ENCODE measurements around the gene C11orf98.
"Not testable (repeated sequence)": the region's sequence is repeated elsewhere in the genome, so short reads cannot be mapped to it uniquely, and the experiment has no call there.

Gene C11orf98

DNA sequence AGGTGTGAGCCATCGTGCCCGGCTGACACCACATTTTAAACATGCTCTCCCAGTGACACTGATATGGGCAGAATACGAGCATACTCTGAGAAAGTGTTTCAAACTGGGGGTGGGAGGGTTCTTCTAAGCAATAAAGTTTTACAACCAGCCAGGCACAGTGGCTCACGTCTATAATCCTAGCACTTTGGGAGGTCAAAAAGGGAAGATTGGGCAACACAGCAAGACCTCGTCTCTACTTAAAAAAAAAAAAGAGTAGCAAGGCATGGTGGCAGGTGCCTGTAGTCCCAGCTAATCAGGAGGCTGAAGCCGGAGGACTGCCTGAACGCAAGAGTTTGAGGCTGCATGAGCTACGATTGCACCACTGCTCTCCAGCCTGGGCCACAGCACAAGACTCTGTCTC, 20.8 kb downstream of the C11orf98 start:
- DNase-seq (ENCODE audit: low read depth), result no peak
- TF ChIP-seq, protein P1, sequence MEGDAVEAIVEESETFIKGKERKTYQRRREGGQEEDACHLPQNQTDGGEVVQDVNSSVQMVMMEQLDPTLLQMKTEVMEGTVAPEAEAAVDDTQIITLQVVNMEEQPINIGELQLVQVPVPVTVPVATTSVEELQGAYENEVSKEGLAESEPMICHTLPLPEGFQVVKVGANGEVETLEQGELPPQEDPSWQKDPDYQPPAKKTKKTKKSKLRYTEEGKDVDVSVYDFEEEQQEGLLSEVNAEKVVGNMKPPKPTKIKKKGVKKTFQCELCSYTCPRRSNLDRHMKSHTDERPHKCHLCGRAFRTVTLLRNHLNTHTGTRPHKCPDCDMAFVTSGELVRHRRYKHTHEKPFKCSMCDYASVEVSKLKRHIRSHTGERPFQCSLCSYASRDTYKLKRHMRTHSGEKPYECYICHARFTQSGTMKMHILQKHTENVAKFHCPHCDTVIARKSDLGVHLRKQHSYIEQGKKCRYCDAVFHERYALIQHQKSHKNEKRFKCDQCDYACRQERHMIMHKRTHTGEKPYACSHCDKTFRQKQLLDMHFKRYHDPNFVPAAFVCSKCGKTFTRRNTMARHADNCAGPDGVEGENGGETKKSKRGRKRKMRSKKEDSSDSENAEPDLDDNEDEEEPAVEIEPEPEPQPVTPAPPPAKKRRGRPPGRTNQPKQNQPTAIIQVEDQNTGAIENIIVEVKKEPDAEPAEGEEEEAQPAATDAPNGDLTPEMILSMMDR (IDR thresholded peaks at IDR 0.05; ENCODE audit: control insufficient read depth, extremely low read depth, insufficient read depth), result no peak
- no peak overlapping the region for H3K4me3 ChIP-seq (ENCODE audit: low read depth, low read length)

DNA sequence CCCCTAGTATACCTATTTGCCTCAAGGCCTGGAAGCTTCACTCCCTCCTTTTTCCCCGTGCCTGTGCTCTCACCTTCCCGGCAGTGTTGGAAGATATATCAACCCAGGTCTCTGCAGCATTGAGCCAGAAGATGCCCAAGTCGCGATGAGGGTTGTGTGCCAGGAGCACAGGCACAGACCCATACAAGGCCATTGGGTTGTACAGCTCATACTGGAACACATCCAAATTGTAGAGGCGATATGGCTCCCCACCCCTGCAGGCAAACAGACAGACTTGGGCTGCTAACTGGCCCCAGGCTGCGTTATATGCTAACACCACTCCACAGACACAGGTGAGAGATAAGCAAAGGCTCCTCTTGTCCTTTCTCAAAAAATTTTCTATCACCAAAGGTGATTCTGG, 32.5 kb downstream of the C11orf98 start:
- TF ChIP-seq, protein P1 (IDR thresholded peaks at IDR 0.05; ENCODE audit: control insufficient read depth, extremely low read depth, insufficient read depth), result no peak
- DNase-seq (ENCODE audit: low read depth), result no peak
- no peak overlapping the region for H3K4me3 ChIP-seq (ENCODE audit: low read depth, low read length)

DNA sequence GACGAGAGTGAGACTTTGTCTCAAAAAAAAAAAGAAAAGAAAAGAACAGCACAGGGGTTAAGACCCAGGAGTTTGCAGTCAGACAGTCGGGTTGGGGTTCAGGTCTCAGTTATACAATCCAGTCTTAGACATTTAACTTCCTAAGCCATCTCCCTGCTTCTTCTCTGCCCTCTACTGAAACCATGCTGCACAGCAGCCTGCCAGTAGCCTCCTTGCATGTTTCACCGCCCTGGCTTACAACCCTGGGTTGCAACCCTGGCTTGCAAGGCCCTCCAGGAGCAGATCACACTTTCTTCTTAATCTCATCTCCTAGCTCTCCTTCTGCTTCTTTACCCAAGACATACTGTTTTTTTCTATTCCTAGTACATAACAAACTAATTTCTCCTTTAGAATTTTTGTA, 37.3 kb downstream of the C11orf98 start:
- TF ChIP-seq, protein P1 (IDR thresholded peaks at IDR 0.05; ENCODE audit: control insufficient read depth, extremely low read depth, insufficient read depth), result no peak
- no peak overlapping the region for H3K4me3 ChIP-seq (ENCODE audit: low read depth, low read length)
- no peak for DNase-seq (ENCODE audit: low read depth)

DNA sequence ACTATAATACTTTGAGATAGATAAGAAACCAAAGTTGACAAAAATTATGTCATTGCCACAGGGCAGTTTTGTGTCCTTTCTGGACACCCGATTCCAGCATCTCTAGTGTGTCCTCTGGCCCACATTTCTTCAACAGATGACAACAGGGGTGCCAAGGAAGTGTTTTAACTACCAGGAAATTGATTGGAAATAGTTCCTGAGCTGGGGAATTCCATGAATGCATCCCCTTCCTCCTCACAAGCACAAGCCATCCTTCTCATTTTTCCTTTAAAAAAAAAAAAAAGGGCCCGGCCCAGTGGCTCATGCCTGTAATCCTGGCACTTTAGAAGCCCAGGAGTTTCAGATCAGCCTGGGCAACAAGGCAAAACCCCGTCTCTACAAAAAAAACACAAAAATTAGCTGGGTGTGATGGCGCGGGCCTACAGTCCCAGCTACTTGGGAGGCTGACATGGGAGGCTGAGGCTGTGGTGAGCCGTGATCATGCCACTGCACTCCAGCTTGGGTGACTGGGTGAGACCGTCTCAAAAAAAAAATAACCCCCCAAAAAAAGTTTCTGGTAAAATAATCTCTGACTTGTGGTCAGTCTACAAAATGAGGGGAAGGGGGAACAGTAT, 42.4 kb downstream of the C11orf98 start:
- H3K4me3 ChIP-seq (ENCODE audit: low read depth, low read length), result peak overlapping the region; percentile 74
- TF ChIP-seq, protein P1 (IDR thresholded peaks at IDR 0.05; ENCODE audit: control insufficient read depth, extremely low read depth, insufficient read depth), result no peak
- DNase-seq (ENCODE audit: low read depth), result no peak

DNA sequence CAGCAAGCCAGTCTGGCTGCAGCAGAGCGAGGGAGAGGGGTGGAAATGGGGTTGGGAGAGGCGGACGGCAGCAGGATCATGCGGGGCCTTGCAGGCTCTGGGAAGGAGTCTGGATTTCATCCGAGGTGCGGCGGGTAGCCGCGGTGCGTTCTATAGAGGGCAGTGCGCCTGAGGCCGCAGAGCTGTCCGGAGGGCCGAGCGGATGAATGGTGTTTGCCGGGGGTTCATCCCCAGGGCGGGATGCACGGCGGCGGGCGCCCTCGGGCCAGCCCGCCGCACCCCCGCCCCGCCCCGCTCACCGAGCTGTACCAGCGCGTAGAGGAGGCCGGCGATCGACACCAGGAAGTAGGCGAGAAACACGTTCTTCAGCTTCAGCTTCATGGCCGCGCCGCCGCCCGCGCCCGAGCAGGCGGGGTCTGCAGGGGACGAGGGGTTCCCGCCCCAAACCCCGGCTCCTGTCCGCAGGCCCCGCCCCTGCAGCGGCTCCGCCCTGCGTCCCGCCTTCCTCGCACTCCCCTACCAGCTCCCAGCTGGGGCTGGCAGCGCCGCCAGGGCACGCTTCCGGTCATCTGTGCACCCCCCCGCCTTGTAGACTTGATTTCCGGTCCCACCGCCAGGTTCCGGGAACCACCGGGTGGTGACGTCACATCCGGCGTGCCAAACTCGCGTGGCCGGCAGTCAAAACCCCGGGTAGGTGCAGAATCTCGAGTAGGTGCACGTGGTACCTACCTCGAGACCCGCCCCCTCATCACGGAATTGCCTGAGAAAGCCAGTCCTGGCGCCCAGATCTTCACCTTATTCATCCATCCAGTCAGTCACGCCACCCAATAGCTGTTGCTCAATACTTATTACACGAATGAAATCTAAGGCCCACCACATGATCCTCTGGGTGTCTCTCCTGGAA, 43.2 kb downstream of the C11orf98 start, which contains the start of gene B3GAT3:
TSS of gene B3GAT3 (minus strand) at position 420 of the 904 bp plus-strand sequence. CDS start at position 381, 39 bp downstream.
- peak; percentile 99 for DNase-seq (ENCODE audit: low read depth)
- TF ChIP-seq, protein P1 (IDR thresholded peaks at IDR 0.05; ENCODE audit: control insufficient read depth, extremely low read depth, insufficient read depth), result no peak
- peak within 1 kb of the TSS; percentile 74 for H3K4me3 ChIP-seq (ENCODE audit: low read depth, low read length)

DNA sequence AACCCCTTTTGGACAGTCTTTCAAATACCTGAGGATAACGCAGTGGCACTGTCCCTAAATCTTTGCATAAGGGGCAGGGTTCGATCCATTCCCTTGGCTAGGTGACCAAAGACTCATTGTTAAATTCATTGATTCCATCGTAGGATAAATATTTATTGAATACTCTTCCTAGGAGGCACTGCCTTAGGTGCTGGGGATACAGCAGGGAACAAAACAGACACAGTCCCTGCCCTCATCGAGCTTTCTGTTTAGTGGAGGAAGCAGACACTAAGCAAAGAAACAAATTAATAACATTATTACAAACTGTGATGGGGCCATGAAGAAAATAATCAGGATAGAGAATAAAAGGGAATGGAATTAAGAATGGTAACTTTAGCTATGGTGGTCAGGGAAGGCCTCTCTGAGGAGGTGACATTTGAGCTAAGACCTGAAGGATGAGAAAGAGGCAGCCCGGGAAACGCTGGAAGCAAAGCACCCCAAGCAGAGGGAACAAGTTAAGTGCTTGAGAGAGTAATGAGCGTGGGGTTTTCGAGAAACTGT, 43.9 kb downstream of the C11orf98 start:
- DNase-seq (ENCODE audit: low read depth), result no peak
- H3K4me3 ChIP-seq (ENCODE audit: low read depth, low read length), result peak overlapping the region; percentile 74
- TF ChIP-seq, protein P1 (IDR thresholded peaks at IDR 0.05; ENCODE audit: control insufficient read depth, extremely low read depth, insufficient read depth), result no peak

DNA sequence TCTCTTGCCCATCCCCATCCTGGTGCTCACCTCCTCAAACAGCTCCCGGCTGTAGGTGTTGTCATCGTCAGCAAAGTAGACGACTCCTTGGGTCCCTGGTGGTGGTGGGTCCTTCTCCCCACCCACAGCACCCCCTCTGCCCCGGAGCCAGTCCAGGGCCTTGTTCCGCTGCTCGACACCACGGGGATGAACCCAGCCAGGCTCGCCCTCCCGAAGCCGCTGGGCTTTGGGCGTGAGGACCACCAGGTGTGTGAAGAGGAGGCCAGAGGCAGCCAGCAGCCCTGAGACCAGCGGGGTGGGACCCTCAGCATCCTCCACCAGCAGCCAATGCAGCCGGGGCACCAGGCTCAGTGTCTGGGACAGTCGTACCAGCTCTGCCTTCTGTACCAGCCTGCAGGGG, 48.1 kb downstream of the C11orf98 start:
- DNase-seq (ENCODE audit: low read depth); H3K4me3 ChIP-seq (ENCODE audit: low read depth, low read length): not testable (repeated sequence)

All from LNCaP clone FGC (cell line).